HG02884 (cell line): ENCODE results near the gene KLHL29.

Experiments
- ATAC-seq: cut with Tn5 transposase; IDR thresholded peaks from one replicate; pipeline ENCODE4 v1.9.1; 2021; ENCODE audit warnings: mild to moderate bottlenecking, moderate library complexity; ENCODE audit not compliant: unreplicated experiment

Gene KLHL29

GRCh38 chr2:23420091-23420839 is 35.3 kb downstream of the KLHL29 start:
- no peak for ATAC-seq

- no peak for ATAC-seq
These were observed 36.0 kb downstream of the KLHL29 start for GRCh38 chr2:23420840-23421476.

- ATAC-seq = no peak
These were observed 37.4 kb downstream of the KLHL29 start for GRCh38 chr2:23422089-23423061.

GRCh38 chr2:23423062-23423872 is 38.3 kb downstream of the KLHL29 start:
- ATAC-seq = no peak

- ATAC-seq = no peak
These were observed 39.1 kb downstream of the KLHL29 start for GRCh38 chr2:23423873-23424680.

- ATAC-seq = no peak
These were observed 40.4 kb downstream of the KLHL29 start for GRCh38 chr2:23425338-23425871.

GRCh38 chr2:23425885-23426262 is 40.9 kb downstream of the KLHL29 start:
- no peak for ATAC-seq

GRCh38 chr2:23426263-23426905 is 41.4 kb downstream of the KLHL29 start:
- no peak for ATAC-seq

- ATAC-seq = no peak
These were observed 42.4 kb downstream of the KLHL29 start for GRCh38 chr2:23427350-23427749.

GRCh38 chr2:23427976-23428375 is 43.0 kb downstream of the KLHL29 start:
- no peak for ATAC-seq

GRCh38 chr2:23429036-23429435 is 44.1 kb downstream of the KLHL29 start:
- no peak for ATAC-seq

GRCh38 chr2:23430263-23430662 is 45.3 kb downstream of the KLHL29 start:
- no peak for ATAC-seq

- ATAC-seq = no peak
These were observed 47.6 kb downstream of the KLHL29 start for GRCh38 chr2:23432531-23432930.

GRCh38 chr2:23433282-23433681 is 48.3 kb downstream of the KLHL29 start:
- ATAC-seq = no peak

- no peak for ATAC-seq
These were observed 49.7 kb downstream of the KLHL29 start for GRCh38 chr2:23434721-23435121.

GRCh38 chr2:23435250-23436035 is 50.5 kb downstream of the KLHL29 start:
- ATAC-seq = no peak

GRCh38 chr2:23436346-23437098 is 51.5 kb downstream of the KLHL29 start:
- ATAC-seq = no peak

GRCh38 chr2:23441414-23441813 is 56.4 kb downstream of the KLHL29 start:
- no peak for ATAC-seq
